Measurements from ENCODE around the gene METTL2B.
"Not testable (repeated sequence)": the region's sequence is repeated elsewhere in the genome, so short reads cannot be mapped to it uniquely, and the experiment has no call there.

The METTL2B gene

GRCh38 chr7:128542530-128542929 is 66.0 kb downstream of the METTL2B start:
- not testable (repeated sequence) for H3K4me1 ChIP-seq (ENCODE audit: control insufficient read depth in 5 of 5, insufficient read depth in 5 of 5, low read length in 5 of 5); H3K27me3 ChIP-seq (ENCODE audit: control insufficient read depth in 5 of 5, insufficient read depth in 4 of 5, low read length in 5 of 5); H3K27ac ChIP-seq (ENCODE audit: low read depth, low read length); H3K9ac ChIP-seq (ENCODE audit: low read length in 5 of 5); H3K9me3 ChIP-seq (ENCODE audit: control insufficient read depth in 5 of 5, low read length in 5 of 5); H3K4me3 ChIP-seq (ENCODE audit: low read depth in 1 of 5, low read length in 5 of 5)
- peaks cover 0 to 17% (median 12%) of the 10 kb centered on the region in 5 donors for H3K36me3 ChIP-seq (ENCODE audit: control insufficient read depth in 5 of 5, insufficient read depth in 5 of 5, low read length in 5 of 5)

GRCh38 chr7:128543300-128543699 is 66.8 kb downstream of the METTL2B start:
- H3K36me3 ChIP-seq (ENCODE audit: control insufficient read depth in 5 of 5, insufficient read depth in 5 of 5, low read length in 5 of 5) = peaks cover 3 to 24% (median 12%) of the 10 kb centered on the region in 5 donors
- H3K4me3 ChIP-seq (ENCODE audit: low read depth in 1 of 5, low read length in 5 of 5); H3K9ac ChIP-seq (ENCODE audit: low read length in 5 of 5); H3K27me3 ChIP-seq (ENCODE audit: control insufficient read depth in 5 of 5, insufficient read depth in 4 of 5, low read length in 5 of 5); H3K27ac ChIP-seq (ENCODE audit: low read depth, low read length); H3K4me1 ChIP-seq (ENCODE audit: control insufficient read depth in 5 of 5, insufficient read depth in 5 of 5, low read length in 5 of 5); H3K9me3 ChIP-seq (ENCODE audit: control insufficient read depth in 5 of 5, low read length in 5 of 5): not testable (repeated sequence)

- not testable (repeated sequence) for H3K9ac ChIP-seq (ENCODE audit: low read length in 5 of 5); H3K9me3 ChIP-seq (ENCODE audit: control insufficient read depth in 5 of 5, low read length in 5 of 5); H3K27ac ChIP-seq (ENCODE audit: low read depth, low read length); H3K4me3 ChIP-seq (ENCODE audit: low read depth in 1 of 5, low read length in 5 of 5); H3K4me1 ChIP-seq (ENCODE audit: control insufficient read depth in 5 of 5, insufficient read depth in 5 of 5, low read length in 5 of 5); H3K27me3 ChIP-seq (ENCODE audit: control insufficient read depth in 5 of 5, insufficient read depth in 4 of 5, low read length in 5 of 5)
- H3K36me3 ChIP-seq (ENCODE audit: control insufficient read depth in 5 of 5, insufficient read depth in 5 of 5, low read length in 5 of 5) = peaks cover 3 to 25% (median 9%) of the 10 kb centered on the region in 5 donors
Observed at GRCh38 chr7:128546319-128546851, 69.8 kb downstream of the METTL2B start.

- Histone ChIP-seq H3K27ac (ENCODE audit: low read depth, low read length) (no peak overlapping the region), H3K9me3 (ENCODE audit: control insufficient read depth in 5 of 5, low read length in 5 of 5) (no peaks in the 10 kb centered on the region), H3K36me3 (ENCODE audit: control insufficient read depth in 5 of 5, insufficient read depth in 5 of 5, low read length in 5 of 5) (peaks cover 3 to 17% (median 7%) of the 10 kb centered on the region in 5 donors), H3K27me3 (ENCODE audit: control insufficient read depth in 5 of 5, insufficient read depth in 4 of 5, low read length in 5 of 5) (no peaks in the 10 kb centered on the region), H3K4me3 (ENCODE audit: low read depth in 1 of 5, low read length in 5 of 5) (no peak overlapping the region), H3K9ac (ENCODE audit: low read length in 5 of 5) (no peak overlapping the region), H3K4me1 (ENCODE audit: control insufficient read depth in 5 of 5, insufficient read depth in 5 of 5, low read length in 5 of 5) (no peaks in the 10 kb centered on the region)
Observed at GRCh38 chr7:128550920-128551319, 74.4 kb downstream of the METTL2B start.

- H3K4me1 ChIP-seq (ENCODE audit: control insufficient read depth in 5 of 5, insufficient read depth in 5 of 5, low read length in 5 of 5); H3K9ac ChIP-seq (ENCODE audit: low read length in 5 of 5); H3K27me3 ChIP-seq (ENCODE audit: control insufficient read depth in 5 of 5, insufficient read depth in 4 of 5, low read length in 5 of 5); H3K27ac ChIP-seq (ENCODE audit: low read depth, low read length); H3K36me3 ChIP-seq (ENCODE audit: control insufficient read depth in 5 of 5, insufficient read depth in 5 of 5, low read length in 5 of 5); H3K9me3 ChIP-seq (ENCODE audit: control insufficient read depth in 5 of 5, low read length in 5 of 5); H3K4me3 ChIP-seq (ENCODE audit: low read depth in 1 of 5, low read length in 5 of 5): not testable (repeated sequence)
Observed at GRCh38 chr7:128554394-128554793, 77.8 kb downstream of the METTL2B start.
